Activated T-cell treated with anti-CD3 and anti-CD28 coated beads, Interleukin-2, amount 50 U/mL, for 48 hours (primary cell): ENCODE measurements around the gene TIGD7.
A peak's percentile ranks its signal among the peaks of the same experiment; 100 is the strongest.

ENCODE experiments used
- DNase-seq, 2 experiments: peaks; one replicate each; pipeline ENCODE4 v3.0.0-alpha.2; 2020

TIGD7 gene

GRCh38 chr16:3305109-3306068 is at the start of gene TIGD7, which contains the start of gene ZNF75A:
TIGD7 (minus strand) TSS chr16:3305430; CDS start chr16:3300614, 4,816 bp downstream.
ZNF75A (plus strand) TSS chr16:3305497; CDS start chr16:3308429, 2,932 bp downstream.
- DNase-seq, result peak; percentile 85 to 89

GRCh38 chr16:3349175-3349574 is 43.9 kb upstream of the TIGD7 start:
- no peak for DNase-seq

- no peak for DNase-seq
Measured at GRCh38 chr16:3348547-3349167, 43.4 kb upstream of the TIGD7 start.

- no peak for DNase-seq
Measured at GRCh38 chr16:3347586-3347985, 42.4 kb upstream of the TIGD7 start.

GRCh38 chr16:3346041-3346440 is 40.8 kb upstream of the TIGD7 start:
- DNase-seq, result no peak

GRCh38 chr16:3328643-3329042 is 23.4 kb upstream of the TIGD7 start:
- DNase-seq, result no peak

GRCh38 chr16:3328104-3328503 is 22.9 kb upstream of the TIGD7 start:
- no peak for DNase-seq

GRCh38 chr16:3327514-3327913 is 22.3 kb upstream of the TIGD7 start:
- DNase-seq, result no peak

GRCh38 chr16:3321816-3322215 is 16.6 kb upstream of the TIGD7 start:
- DNase-seq, result no peak

- no peak for DNase-seq
Measured at GRCh38 chr16:3317315-3317999, 12.2 kb upstream of the TIGD7 start.

- DNase-seq, result no peak
Measured at GRCh38 chr16:3311496-3311895, 6.3 kb upstream of the TIGD7 start.

- no peak for DNase-seq
Measured at GRCh38 chr16:3306078-3306477, 848 bp upstream of the TIGD7 start.

- no peak for DNase-seq
Measured at GRCh38 chr16:3304370-3304769, 860 bp downstream of the TIGD7 start.

- DNase-seq, result no peak
Measured at GRCh38 chr16:3295783-3296182, 9.4 kb downstream of the TIGD7 start.

GRCh38 chr16:3295209-3295608 is 10.0 kb downstream of the TIGD7 start:
- DNase-seq, result no peak

GRCh38 chr16:3292604-3293003 is 12.6 kb downstream of the TIGD7 start:
- DNase-seq, result no peak

GRCh38 chr16:3289998-3290673 is 15.1 kb downstream of the TIGD7 start:
- DNase-seq, result no peak

GRCh38 chr16:3285131-3285530 is 20.1 kb downstream of the TIGD7 start:
- DNase-seq, result no peak

GRCh38 chr16:3283543-3284447 is 21.4 kb downstream of the TIGD7 start:
- peak in 1 of 2 experiments; percentile 33 for DNase-seq

- DNase-seq, result peak; percentile 94 to 95
Measured at GRCh38 chr16:3282730-3283542, 22.3 kb downstream of the TIGD7 start, which contains the start of gene ZNF263. ZNF263 (plus strand) TSS chr16:3283491; CDS start chr16:3283819, 328 bp downstream.
